DOHH2 (cell line): ENCODE data around the gene SLC7A6OS.

Experiments
- H3F3A ChIP-seq: fragments of 200-600 bp; sonication (generic), shearing (Covaris generic); 2 replicates; pipeline ENCODE4 v1.6.0; 2016; ENCODE audit warnings: antibody characterized with exemption, mild to moderate bottlenecking; ENCODE audit not compliant: control insufficient read depth, insufficient read depth
- H3K27ac ChIP-seq: fragments of 200-600 bp; sonication (generic); 2 replicates; pipeline ENCODE4 v1.5.1; 2014; ENCODE audit warnings: low read depth, mild to moderate bottlenecking, low read length, moderate library complexity
- H3K27me3 ChIP-seq: fragments of 200-600 bp; sonication (generic); 2 replicates; pipeline ENCODE4 v1.6.1; 2014; ENCODE audit warnings: mild to moderate bottlenecking, low read length, mixed read lengths; ENCODE audit not compliant: control insufficient read depth
- H3K36me3 ChIP-seq: fragments of 200-600 bp; sonication (generic); 2 replicates; pipeline ENCODE4 v1.6.1; 2014; ENCODE audit warnings: mild to moderate bottlenecking, low read length, moderate library complexity, mixed read lengths; ENCODE audit not compliant: control insufficient read depth
- H3K4me1 ChIP-seq: fragments of 200-600 bp; sonication (generic); 2 replicates; pipeline ENCODE4 v1.6.1; 2014; ENCODE audit warnings: mild to moderate bottlenecking, low read length, mixed read lengths; ENCODE audit not compliant: control insufficient read depth
- H3K4me2 ChIP-seq: fragments of 200-600 bp; sonication (generic); 2 replicates; pipeline ENCODE4 v1.6.0; 2014; ENCODE audit warnings: mild to moderate bottlenecking, low read length, moderate library complexity
- H3K4me3 ChIP-seq: fragments of 200-600 bp; sonication (generic); 2 replicates; pipeline ENCODE4 v1.5.1; 2014; ENCODE audit warnings: mild to moderate bottlenecking, low read length, mixed read lengths
- H3K79me2 ChIP-seq: fragments of 200-600 bp; sonication (generic); 2 replicates; pipeline ENCODE4 v1.6.1; 2014; ENCODE audit warnings: mild to moderate bottlenecking, low read length, mixed read lengths; ENCODE audit not compliant: control insufficient read depth
- H3K9me2 ChIP-seq: fragments of 200-600 bp; sonication (generic); replicated peaks from 2 replicates; pipeline ENCODE4 v1.6.1; 2014; ENCODE audit warnings: mild to moderate bottlenecking, low read length, mixed read lengths; ENCODE audit not compliant: control insufficient read depth
- H3K9me3 ChIP-seq: fragments of 200-600 bp; sonication (generic); 2 replicates; pipeline ENCODE4 v1.6.1; 2014; ENCODE audit warnings: antibody characterized with exemption, low read length, mixed read lengths; ENCODE audit not compliant: control insufficient read depth, insufficient read depth
- H4K20me1 ChIP-seq: fragments of 200-600 bp; sonication (generic); 2 replicates; pipeline ENCODE4 v1.6.0; 2014; ENCODE audit warnings: low read depth, mild to moderate bottlenecking, antibody characterized with exemption, low read length, moderate library complexity; ENCODE audit not compliant: control insufficient read depth, insufficient read depth
- EZH2phosphoT487 ChIP-seq: fragments of 200-600 bp; sonication (generic); IDR thresholded peaks from 2 replicates; pipeline ENCODE4 v1.6.1; 2017; ENCODE audit warnings: borderline replicate concordance, mild to moderate bottlenecking, antibody characterized with exemption, low read length, moderate library complexity, mixed read lengths
- TF ChIP-seq, protein P1 (sequence below): fragments of 200-600 bp; sonication (generic); IDR thresholded peaks from one replicate; pipeline ENCODE4 v1.5.1; 2014; ENCODE audit warnings: antibody characterized with exemption, mild to moderate bottlenecking, low read depth, low read length; ENCODE audit not compliant: poor library complexity, severe bottlenecking

SLC7A6OS gene

DNA sequence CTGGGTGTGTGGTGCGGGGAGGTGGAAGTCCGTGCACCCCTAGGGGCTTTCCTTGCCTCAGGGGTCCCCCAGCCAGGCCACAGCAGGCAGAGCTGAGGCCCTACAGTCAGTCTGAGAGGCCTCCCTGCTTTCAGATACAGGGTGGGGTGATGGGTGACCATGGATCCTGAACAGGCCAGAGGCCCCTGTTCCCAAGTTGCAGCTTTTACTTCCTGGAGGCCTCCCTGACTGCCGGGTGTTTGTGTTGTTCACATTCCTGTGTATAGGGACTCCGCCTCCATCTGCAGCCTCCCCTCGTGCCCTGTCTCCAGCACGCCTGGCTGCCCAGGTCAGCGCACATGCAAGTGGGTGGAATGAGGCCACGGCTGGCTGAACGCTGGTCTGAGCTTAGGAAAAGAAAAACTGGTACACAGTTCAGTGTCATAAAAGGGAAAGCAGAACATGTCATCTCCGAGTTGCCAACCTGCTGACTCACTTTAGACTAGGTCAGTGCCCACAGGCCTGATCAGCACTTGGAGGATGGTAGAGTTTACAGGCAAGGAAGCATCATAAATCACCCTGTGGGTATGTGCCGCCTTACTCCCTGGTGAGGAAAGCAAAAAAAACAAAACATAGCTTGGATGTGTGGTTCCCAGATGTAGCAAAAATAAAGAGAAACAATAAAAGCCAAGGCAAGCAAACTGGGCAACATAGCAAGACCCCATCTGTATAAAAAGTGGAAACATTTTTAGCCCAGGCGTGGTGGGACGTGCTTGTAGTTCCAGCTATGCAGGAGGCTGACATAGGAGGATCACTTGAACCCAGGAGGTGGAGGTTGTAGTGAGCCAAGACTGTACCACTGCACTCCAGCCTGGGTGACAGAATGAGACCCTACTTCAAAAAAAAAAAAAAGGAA lies 52.6 kb downstream of the SLC7A6OS start:
- Histone ChIP-seq H3K36me3 (no peaks in the 10 kb centered on the region), H3F3A (peaks cover 3% of the 10 kb centered on the region; the same call in 1 of the 2 replicates), H4K20me1 (no peaks in the 10 kb centered on the region), H3K9me3 (no peaks in the 10 kb centered on the region), H3K4me2 (peak overlapping the region; percentile 74), H3K27me3 (no peaks in the 10 kb centered on the region), H3K4me3 (peak overlapping the region; percentile 46), H3K79me2 (no peaks in the 10 kb centered on the region), H3K9me2 (no peaks in the 10 kb centered on the region), H3K27ac (peak overlapping the region; percentile 69), H3K4me1 (peaks cover 26% of the 10 kb centered on the region)
- TF ChIP-seq, protein P1, sequence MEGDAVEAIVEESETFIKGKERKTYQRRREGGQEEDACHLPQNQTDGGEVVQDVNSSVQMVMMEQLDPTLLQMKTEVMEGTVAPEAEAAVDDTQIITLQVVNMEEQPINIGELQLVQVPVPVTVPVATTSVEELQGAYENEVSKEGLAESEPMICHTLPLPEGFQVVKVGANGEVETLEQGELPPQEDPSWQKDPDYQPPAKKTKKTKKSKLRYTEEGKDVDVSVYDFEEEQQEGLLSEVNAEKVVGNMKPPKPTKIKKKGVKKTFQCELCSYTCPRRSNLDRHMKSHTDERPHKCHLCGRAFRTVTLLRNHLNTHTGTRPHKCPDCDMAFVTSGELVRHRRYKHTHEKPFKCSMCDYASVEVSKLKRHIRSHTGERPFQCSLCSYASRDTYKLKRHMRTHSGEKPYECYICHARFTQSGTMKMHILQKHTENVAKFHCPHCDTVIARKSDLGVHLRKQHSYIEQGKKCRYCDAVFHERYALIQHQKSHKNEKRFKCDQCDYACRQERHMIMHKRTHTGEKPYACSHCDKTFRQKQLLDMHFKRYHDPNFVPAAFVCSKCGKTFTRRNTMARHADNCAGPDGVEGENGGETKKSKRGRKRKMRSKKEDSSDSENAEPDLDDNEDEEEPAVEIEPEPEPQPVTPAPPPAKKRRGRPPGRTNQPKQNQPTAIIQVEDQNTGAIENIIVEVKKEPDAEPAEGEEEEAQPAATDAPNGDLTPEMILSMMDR, result no peak
- no peak for TF ChIP-seq EZH2phosphoT487

DNA sequence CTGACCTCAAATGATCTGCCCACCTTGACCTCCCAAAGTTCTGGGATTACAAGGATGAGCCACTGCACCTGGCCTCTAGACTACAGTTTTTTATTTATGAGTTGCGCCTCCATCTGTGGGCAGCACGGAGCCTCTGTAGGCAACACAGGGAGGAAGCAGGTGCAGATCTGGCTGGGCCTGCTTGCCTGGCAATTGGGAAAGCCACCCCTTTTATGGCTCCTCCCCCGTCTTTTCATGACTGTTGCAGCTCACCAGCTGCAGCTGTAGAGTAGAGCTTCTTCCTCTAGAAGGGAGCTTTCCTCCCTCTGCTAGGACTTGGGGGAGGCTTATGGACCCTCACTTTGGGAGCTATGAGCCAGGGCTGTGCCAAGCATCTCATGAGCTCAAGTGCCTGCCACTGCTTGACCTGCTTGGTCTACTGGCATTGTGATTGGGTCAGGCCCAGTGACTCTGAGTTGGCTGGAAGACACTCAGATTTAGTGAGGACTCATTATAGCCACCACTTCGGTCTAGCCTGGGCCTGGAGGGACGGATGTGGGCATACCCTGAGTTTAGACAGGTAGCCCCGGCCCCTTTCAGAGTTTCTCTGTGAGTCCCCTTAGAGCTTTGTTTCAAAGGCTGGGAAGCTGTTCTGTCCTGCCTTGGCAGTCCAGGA lies 53.4 kb downstream of the SLC7A6OS start:
- H3K9me3 ChIP-seq, result no peaks in the 10 kb centered on the region

GRCh38 chr16:68255712-68256111 lies 55.0 kb downstream of the SLC7A6OS start:
- Histone ChIP-seq H3K36me3 (peaks cover 6% of the 10 kb centered on the region), H4K20me1 (no peaks in the 10 kb centered on the region), H3K27me3 (no peaks in the 10 kb centered on the region), H3F3A (peaks cover 3% of the 10 kb centered on the region; the same call in 1 of the 2 replicates), H3K79me2 (no peaks in the 10 kb centered on the region), H3K4me3 (no peak overlapping the region), H3K9me2 (no peaks in the 10 kb centered on the region), H3K27ac (no peak overlapping the region), H3K4me2 (no peak overlapping the region), H3K9me3 (no peaks in the 10 kb centered on the region), H3K4me1 (peaks cover 38% of the 10 kb centered on the region)
- TF ChIP-seq, protein P1, result no peak
- no peak for TF ChIP-seq EZH2phosphoT487

More for the DNA sequence above, 53.4 kb downstream of the SLC7A6OS start:
- H3K4me2 ChIP-seq, result peak overlapping the region; percentile 74
- H4K20me1 ChIP-seq, result no peaks in the 10 kb centered on the region
- no peaks in the 10 kb centered on the region for H3K79me2 ChIP-seq
- no peaks in the 10 kb centered on the region for H3K36me3 ChIP-seq
- TF ChIP-seq EZH2phosphoT487, result no peak
- TF ChIP-seq, protein P1, result no peak
- peak overlapping the region; percentile 46 for H3K4me3 ChIP-seq
- H3K27me3 ChIP-seq, result no peaks in the 10 kb centered on the region
- peak overlapping the region; percentile 69 for H3K27ac ChIP-seq
- peaks cover 3% of the 10 kb centered on the region; the same call in 1 of the 2 replicates for H3F3A ChIP-seq
- no peaks in the 10 kb centered on the region for H3K9me2 ChIP-seq
- peaks cover 24% of the 10 kb centered on the region for H3K4me1 ChIP-seq
